Retinal pigment epithelial cell (primary cell): ENCODE measurements around the gene KMT2D.
A peak's percentile ranks its signal among the peaks of the same experiment; 100 is the strongest.

Source experiments
- DNase-seq: peaks from one replicate; pipeline ENCODE4 v3.0.0-alpha.2; 2010; ENCODE audit warnings: low read depth
- H3K4me3 ChIP-seq: 2 replicates; pipeline ENCODE4 v1.5.1; 2011; ENCODE audit warnings: mild to moderate bottlenecking, low read length, control low read depth, moderate library complexity
- TF ChIP-seq, protein P1 (sequence below): conservative IDR thresholded peaks from 2 replicates; pipeline ENCODE4 v1.5.1; 2011; ENCODE audit warnings: low read depth, low read length, control low read depth, inconsistent platforms

KMT2D gene

DNA sequence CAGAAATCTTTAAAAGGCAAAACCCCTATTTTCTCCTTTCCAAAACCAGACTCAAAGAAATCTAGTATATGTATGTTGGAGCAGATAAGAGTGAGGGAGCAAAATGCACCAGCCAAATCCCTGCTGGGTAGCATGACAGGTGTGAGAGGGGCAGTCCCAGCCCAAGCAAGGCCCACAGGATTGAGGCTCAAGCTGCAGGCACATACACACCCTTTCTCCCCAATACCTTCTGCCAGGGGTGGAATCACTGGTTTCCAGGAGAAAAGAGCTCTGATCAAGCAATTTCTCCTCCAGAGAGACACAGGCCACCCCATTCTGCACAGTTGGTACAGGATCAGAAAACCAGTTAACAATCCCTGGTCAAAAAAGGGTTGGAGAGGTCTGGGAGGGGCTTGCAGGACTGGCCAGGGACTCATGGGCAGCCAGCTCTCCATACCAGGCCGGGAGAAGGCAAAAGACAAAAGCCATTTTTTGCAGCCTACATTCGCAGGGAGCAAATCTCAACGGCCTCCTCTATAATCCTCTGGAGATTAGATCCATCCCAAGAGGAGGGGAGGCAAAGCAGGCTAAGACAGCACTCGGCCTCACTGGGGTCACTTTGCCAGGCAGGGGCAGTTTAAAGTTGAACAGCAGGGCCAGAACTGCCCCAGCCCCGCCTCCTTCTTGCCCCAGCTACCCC is 2.1 kb downstream of the KMT2D start:
- no peak for DNase-seq
- TF ChIP-seq, protein P1, sequence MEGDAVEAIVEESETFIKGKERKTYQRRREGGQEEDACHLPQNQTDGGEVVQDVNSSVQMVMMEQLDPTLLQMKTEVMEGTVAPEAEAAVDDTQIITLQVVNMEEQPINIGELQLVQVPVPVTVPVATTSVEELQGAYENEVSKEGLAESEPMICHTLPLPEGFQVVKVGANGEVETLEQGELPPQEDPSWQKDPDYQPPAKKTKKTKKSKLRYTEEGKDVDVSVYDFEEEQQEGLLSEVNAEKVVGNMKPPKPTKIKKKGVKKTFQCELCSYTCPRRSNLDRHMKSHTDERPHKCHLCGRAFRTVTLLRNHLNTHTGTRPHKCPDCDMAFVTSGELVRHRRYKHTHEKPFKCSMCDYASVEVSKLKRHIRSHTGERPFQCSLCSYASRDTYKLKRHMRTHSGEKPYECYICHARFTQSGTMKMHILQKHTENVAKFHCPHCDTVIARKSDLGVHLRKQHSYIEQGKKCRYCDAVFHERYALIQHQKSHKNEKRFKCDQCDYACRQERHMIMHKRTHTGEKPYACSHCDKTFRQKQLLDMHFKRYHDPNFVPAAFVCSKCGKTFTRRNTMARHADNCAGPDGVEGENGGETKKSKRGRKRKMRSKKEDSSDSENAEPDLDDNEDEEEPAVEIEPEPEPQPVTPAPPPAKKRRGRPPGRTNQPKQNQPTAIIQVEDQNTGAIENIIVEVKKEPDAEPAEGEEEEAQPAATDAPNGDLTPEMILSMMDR = no peak
- peak overlapping the region; percentile 93 for H3K4me3 ChIP-seq

DNA sequence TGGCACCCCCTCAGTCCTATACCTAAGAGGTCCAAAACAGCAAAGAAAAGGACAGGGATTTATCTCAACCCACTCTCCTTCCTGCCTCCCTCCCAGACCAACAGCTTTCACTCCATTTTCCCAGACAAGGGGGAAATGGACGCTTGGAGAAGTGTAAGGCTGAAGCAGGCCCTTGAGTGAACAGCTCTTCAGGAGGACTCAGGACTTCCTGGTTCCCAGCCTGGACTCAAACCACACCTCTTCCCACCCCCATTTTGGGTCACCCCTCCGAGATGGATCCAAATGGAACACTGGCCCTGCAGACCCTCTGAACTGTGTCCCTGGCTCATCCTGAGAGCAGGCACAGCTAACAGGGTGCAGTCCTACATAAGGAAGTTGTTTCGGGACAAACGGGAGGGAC is 2.7 kb downstream of the KMT2D start:
- peak overlapping the region; percentile 93 for H3K4me3 ChIP-seq
- no peak for DNase-seq
- TF ChIP-seq, protein P1 = no peak

DNA sequence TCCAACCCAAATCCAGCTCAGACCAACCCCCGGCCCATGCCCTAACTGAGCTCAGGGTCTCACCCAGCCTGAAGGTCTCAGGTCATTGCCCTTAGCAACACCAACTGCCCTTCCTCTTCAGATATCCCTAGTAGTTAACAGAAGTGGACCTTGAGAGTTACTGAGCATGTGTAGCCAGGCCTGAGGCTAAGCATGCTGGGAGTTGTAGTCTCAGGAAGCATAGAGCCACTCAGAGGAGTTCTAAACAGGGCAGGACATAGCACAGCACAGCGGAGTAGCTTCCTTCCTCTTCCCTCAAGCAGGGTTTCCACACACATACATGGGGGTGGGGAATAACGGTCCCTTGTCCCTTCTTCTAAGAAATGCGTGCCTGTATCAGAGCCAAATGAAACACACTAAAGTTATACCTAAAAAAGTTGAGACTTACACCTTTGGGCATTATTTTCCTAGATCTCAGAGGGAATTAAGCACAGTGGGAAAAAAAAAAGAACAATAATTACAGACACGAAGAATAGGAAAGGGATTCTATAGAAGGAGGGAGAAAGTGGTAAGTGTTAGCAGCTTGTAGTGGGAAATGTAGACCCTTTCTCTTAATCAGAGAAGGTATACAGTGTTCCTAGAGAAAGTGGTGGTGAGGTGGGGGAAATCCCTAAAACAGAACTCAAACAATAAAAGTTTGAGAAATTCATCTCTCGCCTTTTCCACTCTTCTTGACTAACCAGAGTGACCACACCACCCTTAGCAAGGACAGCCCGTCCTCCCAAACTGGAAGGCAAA is 4.4 kb downstream of the KMT2D start:
- TF ChIP-seq, protein P1 = no peak
- H3K4me3 ChIP-seq = peak overlapping the region; percentile 16
- DNase-seq = no peak

DNA sequence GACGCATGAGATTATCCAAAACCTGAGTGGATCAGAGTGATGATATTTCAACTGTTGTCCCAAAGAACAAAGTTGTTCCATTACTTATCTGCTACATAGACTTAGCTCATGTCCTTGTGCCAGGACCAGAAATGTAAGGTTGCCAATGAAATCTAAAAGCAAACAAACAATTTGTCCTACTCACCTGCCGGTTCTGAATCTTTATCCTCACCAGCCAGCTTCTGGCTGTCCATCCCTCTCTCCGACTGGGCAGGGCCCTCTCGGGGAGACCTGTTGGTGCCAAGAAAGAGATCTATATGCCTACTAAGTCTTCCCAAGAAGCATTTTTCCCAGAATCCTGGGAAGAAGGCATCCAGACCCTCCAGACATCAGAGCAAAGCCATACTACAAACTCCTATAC is 5.5 kb downstream of the KMT2D start:
- DNase-seq = no peak
- no peak overlapping the region for H3K4me3 ChIP-seq
- TF ChIP-seq, protein P1 = no peak

DNA sequence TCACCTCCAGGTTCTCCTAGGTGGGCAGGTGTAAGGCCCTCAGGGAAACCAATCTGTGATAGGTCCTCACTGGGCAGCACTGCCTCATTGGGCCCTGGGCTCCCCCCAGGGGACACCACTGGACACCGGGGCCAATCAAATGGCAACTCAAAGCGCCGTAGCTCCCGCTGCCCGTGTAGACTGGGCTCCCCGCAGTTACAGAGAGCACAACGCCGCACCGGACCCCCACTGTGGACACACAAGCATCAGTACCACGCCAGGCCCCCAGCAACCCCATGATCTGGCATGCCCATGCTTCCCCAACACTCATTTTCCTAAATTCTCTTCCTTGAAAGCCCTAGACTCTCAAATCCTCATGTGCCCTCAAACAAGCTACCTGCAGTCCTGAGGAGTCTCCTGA is 6.1 kb downstream of the KMT2D start:
- no peak overlapping the region for H3K4me3 ChIP-seq
- TF ChIP-seq, protein P1 = no peak
- no peak for DNase-seq

DNA sequence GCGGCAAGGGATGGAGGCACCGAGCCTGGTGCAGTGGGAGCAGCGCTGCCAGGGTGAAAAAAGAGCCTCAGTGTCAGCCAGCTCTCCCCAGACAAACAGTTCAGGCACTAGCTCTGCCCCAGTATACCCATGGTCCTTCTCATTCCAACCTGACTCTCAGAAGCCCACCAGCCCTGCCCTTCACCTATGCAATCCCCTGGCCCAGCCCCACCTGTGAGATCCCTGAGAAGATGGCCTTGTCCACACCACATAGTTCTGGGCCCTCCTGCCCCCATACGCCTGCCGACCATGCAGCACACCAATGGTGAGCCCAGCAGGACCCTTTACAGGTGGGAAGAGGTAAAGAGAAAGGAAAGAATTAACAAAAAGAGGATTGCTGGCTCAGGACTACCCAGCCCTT is 6.5 kb downstream of the KMT2D start:
- TF ChIP-seq, protein P1 = no peak
- no peak overlapping the region for H3K4me3 ChIP-seq
- no peak for DNase-seq
